ENCODE data around the gene ATP8A1.
"Not testable (repeated sequence)": the region's sequence is repeated elsewhere in the genome, so short reads cannot be mapped to it uniquely, and the experiment has no call there.

ATP8A1 gene

GRCh38 chr4:42461216-42461615 lies 195.7 kb downstream of the ATP8A1 start:
- DNase-seq: not testable (repeated sequence)

- DNase-seq: no peak
Measured at GRCh38 chr4:42460043-42460442, 196.9 kb downstream of the ATP8A1 start.

- no peak for DNase-seq
Measured at GRCh38 chr4:42458657-42459056, 198.2 kb downstream of the ATP8A1 start.

- DNase-seq: no peak
Measured at GRCh38 chr4:42454755-42455420, 202.0 kb downstream of the ATP8A1 start.

GRCh38 chr4:42453612-42454011 lies 203.3 kb downstream of the ATP8A1 start:
- DNase-seq: no peak

- no peak for DNase-seq
Measured at GRCh38 chr4:42452823-42453222, 204.1 kb downstream of the ATP8A1 start.

GRCh38 chr4:42446823-42447222 lies 210.1 kb downstream of the ATP8A1 start:
- no peak for DNase-seq

GRCh38 chr4:42445038-42445437 lies 211.9 kb downstream of the ATP8A1 start:
- DNase-seq: no peak

GRCh38 chr4:42442601-42443000 lies 214.3 kb downstream of the ATP8A1 start:
- no peak for DNase-seq

- no peak for DNase-seq
Measured at GRCh38 chr4:42440083-42440482, 216.8 kb downstream of the ATP8A1 start.

- DNase-seq: no peak
Measured at GRCh38 chr4:42436928-42437565, 219.9 kb downstream of the ATP8A1 start.

- DNase-seq: no peak
Measured at GRCh38 chr4:42428036-42428435, 228.9 kb downstream of the ATP8A1 start.

- DNase-seq: no peak
Measured at GRCh38 chr4:42425146-42426065, 231.5 kb downstream of the ATP8A1 start.

GRCh38 chr4:42420140-42420539 lies 236.8 kb downstream of the ATP8A1 start:
- no peak for DNase-seq

GRCh38 chr4:42417550-42417949 lies 239.4 kb downstream of the ATP8A1 start:
- DNase-seq: no peak

- DNase-seq: no peak
Measured at GRCh38 chr4:42416017-42416416, 240.9 kb downstream of the ATP8A1 start.

- no peak for DNase-seq
Measured at GRCh38 chr4:42415281-42415680, 241.6 kb downstream of the ATP8A1 start.

- DNase-seq: no peak
Measured at GRCh38 chr4:42412251-42412650, 244.7 kb downstream of the ATP8A1 start.

GRCh38 chr4:42411803-42412202 lies 245.1 kb downstream of the ATP8A1 start:
- no peak for DNase-seq

- DNase-seq: no peak
Measured at GRCh38 chr4:42410446-42410845, 246.5 kb downstream of the ATP8A1 start.

GRCh38 chr4:42404001-42404400 lies 252.9 kb downstream of the ATP8A1 start:
- DNase-seq: no peak

- DNase-seq: no peak
Measured at GRCh38 chr4:42401171-42401570, 255.7 kb downstream of the ATP8A1 start.

- DNase-seq: no peak
Measured at GRCh38 chr4:42399393-42399792, 257.5 kb downstream of the ATP8A1 start.

- DNase-seq: no peak
Measured at GRCh38 chr4:42398871-42399331, 258.0 kb downstream of the ATP8A1 start.
